Ovary (tissue), 3 donors: Measurements from ENCODE around the gene CADM2.

ENCODE experiments used
- CTCF ChIP-seq, 3 donors: fragments of 450-650 bp in 2 of 3; fragments of 200-600 bp in 1 of 3; IDR thresholded peaks; one replicate each; pipeline versions ENCODE4 v1.5.1 to v1.8.0; 2016 to 2022; ENCODE audit warnings: antibody characterized with exemption in 3 of 3, mild to moderate bottlenecking in 1 of 3
- EP300 ChIP-seq: sonication (generic); formaldehyde crosslinking; IDR thresholded peaks from one replicate; pipeline ENCODE4 v1.6.1; 2017; ENCODE audit warnings: antibody characterized with exemption
- POLR2A ChIP-seq: fragments of 450-650 bp; IDR thresholded peaks from one replicate; pipeline ENCODE4 v1.6.1; 2017; ENCODE audit warnings: antibody characterized with exemption, mild to moderate bottlenecking, moderate library complexity
- donor health status: DM: no; HTN: no; CAD: no.

GRCh38 chr3:86109434-86109833 is 1150.6 kb downstream of the CADM2 start:
- no peak for TF ChIP-seq POLR2A
- TF ChIP-seq CTCF (IDR thresholded peaks at IDR 0.05): no peak
- TF ChIP-seq EP300: no peak
